Measurements from ENCODE around the gene MYO18A. TPM values are rescaled to one million over a fixed set of nuclear protein-coding genes. Genes with fewer than 3 reads are reported as not detected.

Gene MYO18A
- total and polyA plus RNA-seq, 10 of the 15 experiments (the other 5 are each of a cell fraction or from before 2014, with no cell fraction given), result 2.9 to 66.0 (median 24.5) TPM

DNA sequence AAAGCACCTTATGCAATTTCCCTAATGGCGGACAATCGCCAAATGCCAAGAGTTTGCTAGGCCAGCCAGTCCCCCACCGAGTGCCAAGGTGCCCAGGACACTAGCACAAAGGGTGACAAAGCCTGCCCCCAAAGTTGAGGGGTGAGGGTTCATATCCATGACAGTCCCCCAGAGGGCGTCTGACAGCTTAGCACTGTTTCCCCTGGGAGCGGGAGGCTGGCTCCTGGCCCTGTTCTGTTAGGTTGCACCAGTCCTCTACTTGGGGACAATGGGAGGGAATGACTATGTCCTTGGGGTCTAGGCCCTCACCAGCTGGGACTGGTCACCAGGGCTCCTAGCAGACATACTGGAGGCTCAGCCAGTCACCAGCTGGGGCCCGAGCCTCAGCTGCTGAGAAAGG is 66.9 kb downstream of the MYO18A start (continued):
- TF ChIP-seq MEF2A (IDR thresholded peaks at IDR 0.05; ENCODE audit: insufficient read depth, low read depth, low read length), result no peak
- TF ChIP-seq RCOR1 (conservative IDR thresholded peaks at IDR 0.05; ENCODE audit: low read depth, low read length), result no peak
- no peak for TF ChIP-seq HDAC6 (IDR thresholded peaks at IDR 0.05; ENCODE audit: unreplicated experiment)
- no peak for TF ChIP-seq IKZF2 (IDR thresholded peaks at IDR 0.05)
- no peak for TF ChIP-seq JUNB (IDR thresholded peaks at IDR 0.05)
- TF ChIP-seq TBL1XR1 (IDR thresholded peaks at IDR 0.05; ENCODE audit: low read depth, low read length), result no peak
- TF ChIP-seq TAF1 (IDR thresholded peaks at IDR 0.05; ENCODE audit: borderline replicate concordance, low read depth, low read length), result no peak

DNA sequence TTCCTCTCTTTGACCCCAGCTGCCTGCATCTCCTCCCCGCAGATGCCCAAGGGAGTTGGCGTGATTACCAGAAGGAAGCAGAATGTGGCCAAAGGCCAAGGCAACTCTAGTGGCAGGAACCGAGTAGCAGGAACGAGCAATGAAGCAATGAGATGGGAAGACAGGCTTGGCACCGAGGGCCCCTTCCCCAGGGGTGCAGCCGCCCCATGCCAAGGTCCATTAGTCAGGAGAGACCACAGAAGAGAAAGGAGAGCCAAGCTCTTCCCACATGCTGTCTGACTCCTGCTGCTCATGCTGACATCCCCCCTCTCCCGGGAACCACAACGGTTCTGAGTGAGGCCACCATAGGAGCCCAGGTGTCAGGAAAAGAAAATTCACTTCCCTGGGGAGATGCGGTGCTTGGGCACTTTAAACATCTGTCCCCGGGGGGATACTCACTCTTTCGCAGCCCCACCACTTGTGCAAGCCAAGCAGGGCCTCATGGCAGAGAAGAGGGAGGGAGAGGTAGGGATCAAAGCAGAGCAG is 67.4 kb downstream of the MYO18A start:
- WGBS (ENCODE audit: insufficient coverage, insufficient replicate concordance, low lambda C conversion rate, missing lambda C conversion rate), result 57% methylated on average over 11 of the region's 11 CpGs
- Histone ChIP-seq H3K4me2 (ENCODE audit: control insufficient read depth, insufficient read depth) (no peak overlapping the region), H3K9me3 (replicated peaks; ENCODE audit: control insufficient read depth, insufficient read depth, low read length) (no peaks in the 10 kb centered on the region), H3K27ac (ENCODE audit: control insufficient read depth, insufficient read depth) (no peak overlapping the region), H4K20me1 (ENCODE audit: control insufficient read depth, insufficient read depth) (peaks cover 4% of the 10 kb centered on the region; the same call in 1 of the 2 replicates), H3K4me1 (ENCODE audit: control insufficient read depth, insufficient read depth, low read length) (no peaks in the 10 kb centered on the region), H3K4me3 (no peak overlapping the region), H3K27me3 (replicated peaks in 1 of 2; ENCODE audit: control insufficient read depth in 2 of 2, insufficient read depth in 2 of 2, low read length in 1 of 2) (no peaks in the 10 kb centered on the region), H2AFZ (ENCODE audit: control insufficient read depth, low read depth, low read length) (no peak overlapping the region), H3K36me3 (ENCODE audit: control insufficient read depth in 2 of 2, insufficient read depth in 2 of 2, low read length in 1 of 2) (peaks cover 11 to 14% of the 10 kb centered on the region in 2 experiments; a peak in 3 of 4 replicates), H3K9ac (ENCODE audit: control insufficient read depth, insufficient read depth, low read length) (no peak overlapping the region), H3K79me2 (ENCODE audit: control insufficient read depth, insufficient read depth, low read length) (no peaks in the 10 kb centered on the region)
- intact Hi-C loops (cut with micrococcal nuclease; ENCODE audit: unreplicated experiment) (loop anchor here (1.0 to 10.0 kb wide), 2 partner anchors 148 to 388 kb away; partner anchors contain the start of genes NEK8 and TLCD1), in situ Hi-C loops (cut with MboI) (no loop called here)
- ChIA-PET RAD21 (ENCODE audit: unreplicated experiment) (interaction anchor here (1.3 to 7.1 kb wide), 2 partner anchors 64 to 149 kb away, joined by 3 to 170 read pairs; no protein-coding TSS in a partner anchor), CTCF (interaction anchor here (1.0 to 17.7 kb wide), 14 partner anchors 25 to 386 kb away, joined by 3 to 415 read pairs (median 6); no protein-coding TSS in a partner anchor), SMC1A (ENCODE audit: uncharacterized antibody, unreplicated experiment) (interaction anchor here (1.0 to 4.5 kb wide), 6 partner anchors 11 to 148 kb away, joined by 3 to 34 read pairs (median 3); no protein-coding TSS in a partner anchor), POLR2A (interaction anchor here (1.4 kb wide), 1 partner anchor 149 kb away, joined by 3 read pairs; no protein-coding TSS in a partner anchor)
- no TSS peak for BruUV-seq (replicated peaks)
- no peak for TF ChIP-seq TAF1 (IDR thresholded peaks at IDR 0.05; ENCODE audit: borderline replicate concordance, low read depth, low read length)
- TF ChIP-seq, protein P1, sequence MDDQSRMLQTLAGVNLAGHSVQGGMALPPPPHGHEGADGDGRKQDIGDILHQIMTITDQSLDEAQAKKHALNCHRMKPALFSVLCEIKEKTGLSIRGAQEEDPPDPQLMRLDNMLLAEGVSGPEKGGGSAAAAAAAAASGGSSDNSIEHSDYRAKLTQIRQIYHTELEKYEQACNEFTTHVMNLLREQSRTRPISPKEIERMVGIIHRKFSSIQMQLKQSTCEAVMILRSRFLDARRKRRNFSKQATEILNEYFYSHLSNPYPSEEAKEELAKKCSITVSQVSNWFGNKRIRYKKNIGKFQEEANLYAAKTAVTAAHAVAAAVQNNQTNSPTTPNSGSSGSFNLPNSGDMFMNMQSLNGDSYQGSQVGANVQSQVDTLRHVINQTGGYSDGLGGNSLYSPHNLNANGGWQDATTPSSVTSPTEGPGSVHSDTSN (IDR thresholded peaks at IDR 0.05; ENCODE audit: insufficient replicate concordance, low read depth, low read length), result no peak
- TF ChIP-seq, protein P2, sequence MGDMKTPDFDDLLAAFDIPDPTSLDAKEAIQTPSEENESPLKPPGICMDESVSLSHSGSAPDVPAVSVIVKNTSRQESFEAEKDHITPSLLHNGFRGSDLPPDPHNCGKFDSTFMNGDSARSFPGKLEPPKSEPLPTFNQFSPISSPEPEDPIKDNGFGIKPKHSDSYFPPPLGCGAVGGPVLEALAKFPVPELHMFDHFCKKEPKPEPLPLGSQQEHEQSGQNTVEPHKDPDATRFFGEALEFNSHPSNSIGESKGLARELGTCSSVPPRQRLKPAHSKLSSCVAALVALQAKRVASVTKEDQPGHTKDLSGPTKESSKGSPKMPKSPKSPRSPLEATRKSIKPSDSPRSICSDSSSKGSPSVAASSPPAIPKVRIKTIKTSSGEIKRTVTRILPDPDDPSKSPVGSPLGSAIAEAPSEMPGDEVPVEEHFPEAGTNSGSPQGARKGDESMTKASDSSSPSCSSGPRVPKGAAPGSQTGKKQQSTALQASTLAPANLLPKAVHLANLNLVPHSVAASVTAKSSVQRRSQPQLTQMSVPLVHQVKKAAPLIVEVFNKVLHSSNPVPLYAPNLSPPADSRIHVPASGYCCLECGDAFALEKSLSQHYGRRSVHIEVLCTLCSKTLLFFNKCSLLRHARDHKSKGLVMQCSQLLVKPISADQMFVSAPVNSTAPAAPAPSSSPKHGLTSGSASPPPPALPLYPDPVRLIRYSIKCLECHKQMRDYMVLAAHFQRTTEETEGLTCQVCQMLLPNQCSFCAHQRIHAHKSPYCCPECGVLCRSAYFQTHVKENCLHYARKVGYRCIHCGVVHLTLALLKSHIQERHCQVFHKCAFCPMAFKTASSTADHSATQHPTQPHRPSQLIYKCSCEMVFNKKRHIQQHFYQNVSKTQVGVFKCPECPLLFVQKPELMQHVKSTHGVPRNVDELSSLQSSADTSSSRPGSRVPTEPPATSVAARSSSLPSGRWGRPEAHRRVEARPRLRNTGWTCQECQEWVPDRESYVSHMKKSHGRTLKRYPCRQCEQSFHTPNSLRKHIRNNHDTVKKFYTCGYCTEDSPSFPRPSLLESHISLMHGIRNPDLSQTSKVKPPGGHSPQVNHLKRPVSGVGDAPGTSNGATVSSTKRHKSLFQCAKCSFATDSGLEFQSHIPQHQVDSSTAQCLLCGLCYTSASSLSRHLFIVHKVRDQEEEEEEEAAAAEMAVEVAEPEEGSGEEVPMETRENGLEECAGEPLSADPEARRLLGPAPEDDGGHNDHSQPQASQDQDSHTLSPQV (IDR thresholded peaks at IDR 0.05), result no peak
- TF ChIP-seq MEF2B (IDR thresholded peaks at IDR 0.05; ENCODE audit: partially characterized antibody, poor library complexity, severe bottlenecking), result no peak
- no peak for TF ChIP-seq BCL11A (IDR thresholded peaks at IDR 0.05; ENCODE audit: low read depth, low read length)
- TF ChIP-seq CREM (IDR thresholded peaks at IDR 0.05; ENCODE audit: low read depth), result no peak
- no peak for TF ChIP-seq SREBF1 (IDR thresholded peaks at IDR 0.05; ENCODE audit: low read length)
- no peak for TF ChIP-seq TBL1XR1 (IDR thresholded peaks at IDR 0.05; ENCODE audit: low read depth, low read length)
- DNase-seq (ENCODE audit: low read depth, low spot score) (no peak), ATAC-seq (no peak), FAIRE-seq (no peak)

Data from GM12878 (cell line).